ENCODE data around the gene ABCA13. TPM values are rescaled to one million over a fixed set of nuclear protein-coding genes. Genes with fewer than 3 reads are reported as not detected.

The ABCA13 gene
- total and polyA plus RNA-seq, 2 experiments from 2014 or later = 0.11 TPM; not detected in 1

DNA sequence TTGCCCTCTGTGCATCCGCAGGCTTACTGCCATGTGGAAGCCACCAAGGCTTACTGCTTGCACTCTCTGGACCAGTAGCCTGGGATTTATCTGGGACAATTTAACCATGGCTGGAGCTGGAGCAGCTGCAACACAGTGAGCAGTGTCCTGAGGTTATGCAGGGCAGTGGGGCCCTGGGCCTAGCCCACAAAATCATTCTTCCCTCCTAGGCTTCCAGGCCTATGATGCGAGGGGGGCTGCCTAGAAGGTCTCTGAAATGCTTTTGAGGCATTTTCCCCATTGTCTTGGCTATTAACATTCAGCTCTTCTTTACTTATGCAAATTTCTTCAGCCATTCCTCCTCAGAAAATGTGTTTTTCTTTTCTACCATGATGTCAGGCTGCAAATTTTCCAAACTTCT lies 439.4 kb downstream of the ABCA13 start:
- H3K79me2 ChIP-seq (ENCODE audit: insufficient read depth) = no peaks in the 10 kb centered on the region
- H3K9ac ChIP-seq = no peak overlapping the region
- H3K36me3 ChIP-seq (ENCODE audit: low read depth) = no peaks in the 10 kb centered on the region
- no peak for DNase-seq
- no peaks in the 10 kb centered on the region for H4K20me1 ChIP-seq (ENCODE audit: insufficient read depth)
- 21% methylated on average over 2 of the region's 2 CpGs for WGBS, 2 experiments (ENCODE audit: low coverage in 1 of 2, low lambda C conversion rate in 2 of 2, missing lambda C conversion rate in 2 of 2)
- H2AFZ ChIP-seq = no peak overlapping the region
- in situ Hi-C loops (cut with MboI) = no loop called here
- no peaks in the 10 kb centered on the region for H3K9me2 ChIP-seq (ENCODE audit: insufficient read depth)
- H3K4me1 ChIP-seq (ENCODE audit: insufficient read depth) = no peaks in the 10 kb centered on the region
- no peak overlapping the region for H3K4me2 ChIP-seq (ENCODE audit: unreplicated experiment)
- H3K4me3 ChIP-seq = no peak overlapping the region
- no peaks in the 10 kb centered on the region for H3K27me3 ChIP-seq (replicated peaks; ENCODE audit: insufficient read depth)
- H3K27ac ChIP-seq = no peak overlapping the region
- H3K9me3 ChIP-seq (ENCODE audit: low read depth) = no peaks in the 10 kb centered on the region
- H3F3A ChIP-seq (ENCODE audit: insufficient read depth) = no peaks in the 10 kb centered on the region
- TF ChIP-seq EZH2 (IDR thresholded peaks at IDR 0.05; ENCODE audit: insufficient read depth, poor library complexity, severe bottlenecking) (no peak), EZH2phosphoT487 (IDR thresholded peaks at IDR 0.05; ENCODE audit: insufficient read depth, low read depth) (no peak)

DNA sequence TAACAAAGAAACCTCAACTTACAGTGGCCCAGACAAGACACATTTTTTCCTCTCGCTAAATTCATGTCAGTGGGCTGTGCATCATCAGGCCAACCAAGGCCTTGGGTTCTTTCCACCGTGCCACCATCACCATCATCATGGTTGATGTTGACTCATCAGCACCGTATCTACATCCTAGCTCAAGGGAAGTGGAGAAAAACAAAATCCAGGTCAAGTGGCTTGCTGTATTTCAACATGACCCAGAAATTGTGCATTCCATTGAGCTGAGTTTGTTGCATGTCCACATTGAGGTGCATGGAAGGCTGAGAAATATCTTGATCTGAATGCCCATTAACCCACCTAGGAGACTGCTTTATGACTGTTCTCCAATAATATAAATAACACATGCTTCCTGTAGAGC lies 440.7 kb downstream of the ABCA13 start:
- Histone ChIP-seq H3K27me3 (replicated peaks; ENCODE audit: insufficient read depth) (no peaks in the 10 kb centered on the region), H3K79me2 (ENCODE audit: insufficient read depth) (no peaks in the 10 kb centered on the region), H3K4me1 (ENCODE audit: insufficient read depth) (no peaks in the 10 kb centered on the region), H3K27ac (no peak overlapping the region), H2AFZ (no peak overlapping the region), H3K4me2 (ENCODE audit: unreplicated experiment) (no peak overlapping the region), H3K36me3 (ENCODE audit: low read depth) (no peaks in the 10 kb centered on the region), H3F3A (ENCODE audit: insufficient read depth) (no peaks in the 10 kb centered on the region), H3K9ac (no peak overlapping the region), H4K20me1 (ENCODE audit: insufficient read depth) (no peaks in the 10 kb centered on the region), H3K9me2 (ENCODE audit: insufficient read depth) (no peaks in the 10 kb centered on the region), H3K4me3 (no peak overlapping the region), H3K9me3 (ENCODE audit: low read depth) (no peaks in the 10 kb centered on the region)
- no peak for DNase-seq
- TF ChIP-seq EZH2phosphoT487 (IDR thresholded peaks at IDR 0.05; ENCODE audit: insufficient read depth, low read depth) (no peak), EZH2 (IDR thresholded peaks at IDR 0.05; ENCODE audit: insufficient read depth, poor library complexity, severe bottlenecking) (no peak)
- in situ Hi-C loops (cut with MboI) = no loop called here
- WGBS, 2 experiments (ENCODE audit: low coverage in 1 of 2, low lambda C conversion rate in 2 of 2, missing lambda C conversion rate in 2 of 2) = 29 to 33% methylated on average over 3 of the region's 3 CpGs

DNA sequence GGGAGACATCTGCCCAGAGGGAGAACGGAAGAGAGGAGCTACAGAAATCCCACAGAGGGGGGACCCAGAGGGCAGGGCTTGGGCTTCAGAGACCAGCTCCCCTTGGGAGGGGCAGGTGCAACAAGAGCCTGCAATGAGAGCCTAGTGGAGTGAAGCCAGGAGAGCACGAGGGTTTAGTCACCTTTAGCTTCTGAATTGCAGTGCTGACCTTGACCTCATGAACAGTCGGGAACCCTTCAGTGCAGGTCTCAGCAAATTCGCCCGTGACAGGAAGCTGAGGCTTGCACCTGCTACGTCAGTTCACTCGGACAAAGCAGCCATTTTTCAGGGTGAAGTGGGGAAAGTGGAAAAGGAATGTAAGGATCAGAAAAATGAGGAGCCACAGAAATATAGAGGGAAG lies 446.2 kb downstream of the ABCA13 start:
- H3K4me2 ChIP-seq (ENCODE audit: unreplicated experiment) = no peak overlapping the region
- TF ChIP-seq EZH2phosphoT487 (IDR thresholded peaks at IDR 0.05; ENCODE audit: insufficient read depth, low read depth) = no peak
- in situ Hi-C loops (cut with MboI) = no loop called here
- no peaks in the 10 kb centered on the region for H3K79me2 ChIP-seq (ENCODE audit: insufficient read depth)
- H3K27ac ChIP-seq = no peak overlapping the region
- H3K4me1 ChIP-seq (ENCODE audit: insufficient read depth) = no peaks in the 10 kb centered on the region
- no peak overlapping the region for H3K9ac ChIP-seq
- H4K20me1 ChIP-seq (ENCODE audit: insufficient read depth) = no peaks in the 10 kb centered on the region
- H3F3A ChIP-seq (ENCODE audit: insufficient read depth) = no peaks in the 10 kb centered on the region
- no peaks in the 10 kb centered on the region for H3K36me3 ChIP-seq (ENCODE audit: low read depth)
- DNase-seq = no peak
- no peaks in the 10 kb centered on the region for H3K9me3 ChIP-seq (ENCODE audit: low read depth)
- no peak overlapping the region for H3K4me3 ChIP-seq
- WGBS, 2 experiments (ENCODE audit: low coverage in 1 of 2, low lambda C conversion rate in 2 of 2, missing lambda C conversion rate in 2 of 2) = 12 to 18% methylated on average over 7 of the region's 7 CpGs
- no peaks in the 10 kb centered on the region for H3K27me3 ChIP-seq (replicated peaks; ENCODE audit: insufficient read depth)
- no peak overlapping the region for H2AFZ ChIP-seq
- H3K9me2 ChIP-seq (ENCODE audit: insufficient read depth) = no peaks in the 10 kb centered on the region

GRCh38 chr7:48617993-48618392 lies 446.7 kb downstream of the ABCA13 start:
- H3K9me2 ChIP-seq (ENCODE audit: insufficient read depth) = no peaks in the 10 kb centered on the region
- no peak overlapping the region for H3K4me3 ChIP-seq
- H3K27ac ChIP-seq = no peak overlapping the region
- no peak overlapping the region for H3K4me2 ChIP-seq (ENCODE audit: unreplicated experiment)
- no peak overlapping the region for H3K9ac ChIP-seq
- 25 to 29% methylated on average over 3 of the region's 3 CpGs for WGBS, 2 experiments (ENCODE audit: low coverage in 1 of 2, low lambda C conversion rate in 2 of 2, missing lambda C conversion rate in 2 of 2)
- no peaks in the 10 kb centered on the region for H3K9me3 ChIP-seq (ENCODE audit: low read depth)
- H3K4me1 ChIP-seq (ENCODE audit: insufficient read depth) = no peaks in the 10 kb centered on the region
- TF ChIP-seq EZH2 (IDR thresholded peaks at IDR 0.05; ENCODE audit: insufficient read depth, poor library complexity, severe bottlenecking) = no peak
- TF ChIP-seq EZH2phosphoT487 (IDR thresholded peaks at IDR 0.05; ENCODE audit: insufficient read depth, low read depth) = no peak
- H3F3A ChIP-seq (ENCODE audit: insufficient read depth) = no peaks in the 10 kb centered on the region
- no peaks in the 10 kb centered on the region for H3K79me2 ChIP-seq (ENCODE audit: insufficient read depth)
- H4K20me1 ChIP-seq (ENCODE audit: insufficient read depth) = no peaks in the 10 kb centered on the region
- H3K36me3 ChIP-seq (ENCODE audit: low read depth) = no peaks in the 10 kb centered on the region
- in situ Hi-C loops (cut with MboI) = no loop called here
- no peak for DNase-seq
- no peak overlapping the region for H2AFZ ChIP-seq
- H3K27me3 ChIP-seq (replicated peaks; ENCODE audit: insufficient read depth) = no peaks in the 10 kb centered on the region

DNA sequence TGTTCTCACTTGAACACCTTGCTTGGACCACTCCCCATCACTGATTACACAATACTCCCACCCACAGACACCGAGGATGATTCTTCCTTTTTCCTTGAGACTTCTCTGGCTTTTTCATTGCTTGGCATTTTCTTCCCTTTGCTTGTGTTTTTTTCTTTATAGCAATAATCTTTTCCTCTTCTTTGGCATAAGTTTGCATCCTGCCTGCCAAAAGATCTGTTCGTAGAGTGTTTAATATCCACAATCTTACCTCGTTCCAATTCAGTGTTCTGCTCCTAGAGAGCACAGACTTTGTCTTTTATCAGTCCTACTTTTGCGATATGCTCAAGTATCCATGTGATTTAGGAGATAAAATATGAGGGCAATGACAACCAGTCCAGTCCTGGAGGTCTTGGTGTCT lies 449.8 kb downstream of the ABCA13 start:
- TF ChIP-seq EZH2 (IDR thresholded peaks at IDR 0.05; ENCODE audit: insufficient read depth, poor library complexity, severe bottlenecking) = no peak
- TF ChIP-seq EZH2phosphoT487 (IDR thresholded peaks at IDR 0.05; ENCODE audit: insufficient read depth, low read depth) = no peak
- Histone ChIP-seq H4K20me1 (ENCODE audit: insufficient read depth) (no peaks in the 10 kb centered on the region), H3K79me2 (ENCODE audit: insufficient read depth) (no peaks in the 10 kb centered on the region), H2AFZ (no peak overlapping the region), H3K4me3 (no peak overlapping the region), H3K27ac (no peak overlapping the region), H3K36me3 (ENCODE audit: low read depth) (no peaks in the 10 kb centered on the region), H3K9me2 (ENCODE audit: insufficient read depth) (no peaks in the 10 kb centered on the region), H3K27me3 (replicated peaks; ENCODE audit: insufficient read depth) (no peaks in the 10 kb centered on the region), H3F3A (ENCODE audit: insufficient read depth) (no peaks in the 10 kb centered on the region), H3K4me2 (ENCODE audit: unreplicated experiment) (no peak overlapping the region), H3K9me3 (ENCODE audit: low read depth) (no peaks in the 10 kb centered on the region), H3K4me1 (ENCODE audit: insufficient read depth) (no peaks in the 10 kb centered on the region), H3K9ac (no peak overlapping the region)
- WGBS, 2 experiments (ENCODE audit: low coverage in 1 of 2, low lambda C conversion rate in 2 of 2, missing lambda C conversion rate in 2 of 2) = 6 to 16% methylated on average over 4 of the region's 4 CpGs
- in situ Hi-C loops (cut with MboI) = no loop called here
- no peak for DNase-seq

Measured in GM23248 (cell line).